ENCODE measurements around the gene CDYL2. TPM values are rescaled to one million over a fixed set of nuclear protein-coding genes. Genes with fewer than 3 reads are reported as not detected.

The CDYL2 gene
- total RNA-seq, 4 donors from 2014 or later, result 2.2 to 5.7 (median 3.2) TPM

- peaks cover 0 to 18% (median 0%) of the 10 kb centered on the region in 4 donors for H3K9me3 ChIP-seq
- no peak for DNase-seq (ENCODE audit: low spot score in 2 of 2)
- no peak for TF ChIP-seq EP300 (IDR thresholded peaks at IDR 0.05)
- no peak for TF ChIP-seq CTCF (IDR thresholded peaks at IDR 0.05)
- TF ChIP-seq POLR2A (IDR thresholded peaks at IDR 0.05), result no peak
- H3K27me3 ChIP-seq, result no peaks in the 10 kb centered on the region
- H3K4me1 ChIP-seq, result no peaks in the 10 kb centered on the region
- WGBS, 2 donors, result 79 to 83% methylated on average over 4 of the region's 4 CpGs
- no peak overlapping the region for H3K4me3 ChIP-seq
- no peak overlapping the region for H3K27ac ChIP-seq
- H3K36me3 ChIP-seq, result no peaks in the 10 kb centered on the region
Observed at GRCh38 chr16:80700558-80700957, 103.8 kb downstream of the CDYL2 start.

- peaks cover 0 to 16% (median 0%) of the 10 kb centered on the region in 4 donors for H3K9me3 ChIP-seq
- H3K4me3 ChIP-seq, result no peak overlapping the region
- DNase-seq (ENCODE audit: low spot score in 2 of 2), result no peak
- H3K36me3 ChIP-seq, result no peaks in the 10 kb centered on the region
- H3K27ac ChIP-seq, result no peak overlapping the region
- no peaks in the 10 kb centered on the region for H3K27me3 ChIP-seq
- TF ChIP-seq CTCF (IDR thresholded peaks at IDR 0.05), result no peak
- TF ChIP-seq EP300 (IDR thresholded peaks at IDR 0.05), result no peak
- no peak for TF ChIP-seq POLR2A (IDR thresholded peaks at IDR 0.05)
- no peaks in the 10 kb centered on the region for H3K4me1 ChIP-seq
- 97 to 99% methylated on average over 2 of the region's 2 CpGs for WGBS, 2 donors
Observed at GRCh38 chr16:80695020-80695419, 109.4 kb downstream of the CDYL2 start.

GRCh38 chr16:80693553-80693952 is 110.8 kb downstream of the CDYL2 start:
- Histone ChIP-seq H3K27ac (no peak overlapping the region), H3K4me3 (no peak overlapping the region), H3K27me3 (no peaks in the 10 kb centered on the region), H3K4me1 (no peaks in the 10 kb centered on the region), H3K9me3 (peaks cover 0 to 16% (median 0%) of the 10 kb centered on the region in 4 donors), H3K36me3 (no peaks in the 10 kb centered on the region)
- no peak for TF ChIP-seq POLR2A (IDR thresholded peaks at IDR 0.05)
- no peak for TF ChIP-seq CTCF (IDR thresholded peaks at IDR 0.05)
- no peak for TF ChIP-seq EP300 (IDR thresholded peaks at IDR 0.05)
- 77 to 82% methylated on average over 4 of the region's 4 CpGs for WGBS, 2 donors
- no peak for DNase-seq (ENCODE audit: low spot score in 2 of 2)

GRCh38 chr16:80692270-80692669 is 112.1 kb downstream of the CDYL2 start:
- Histone ChIP-seq H3K27me3 (no peaks in the 10 kb centered on the region), H3K9me3 (peaks cover 0 to 6% (median 0%) of the 10 kb centered on the region in 4 donors), H3K27ac (no peak overlapping the region), H3K4me1 (no peaks in the 10 kb centered on the region), H3K36me3 (no peaks in the 10 kb centered on the region), H3K4me3 (no peak overlapping the region)
- no peak for DNase-seq (ENCODE audit: low spot score in 2 of 2)
- TF ChIP-seq POLR2A (IDR thresholded peaks at IDR 0.05) (no peak), CTCF (IDR thresholded peaks at IDR 0.05) (no peak), EP300 (IDR thresholded peaks at IDR 0.05) (no peak)
- 88 to 92% methylated on average over 2 of the region's 2 CpGs for WGBS, 2 donors

GRCh38 chr16:80691111-80691741 is 113.2 kb downstream of the CDYL2 start:
- TF ChIP-seq EP300 (IDR thresholded peaks at IDR 0.05) (no peak), POLR2A (IDR thresholded peaks at IDR 0.05) (no peak), CTCF (IDR thresholded peaks at IDR 0.05) (no peak)
- no peak for DNase-seq (ENCODE audit: low spot score in 2 of 2)
- Histone ChIP-seq H3K27ac (no peak overlapping the region), H3K4me3 (no peak overlapping the region), H3K9me3 (peaks cover 0 to 6% (median 0%) of the 10 kb centered on the region in 4 donors), H3K27me3 (no peaks in the 10 kb centered on the region), H3K36me3 (no peaks in the 10 kb centered on the region), H3K4me1 (no peaks in the 10 kb centered on the region)
- 79 to 84% methylated on average over 3 of the region's 3 CpGs for WGBS, 2 donors
